ENCODE data around the gene MAGI1. TPM values are rescaled to one million over a fixed set of nuclear protein-coding genes. Genes with fewer than 3 reads are reported as not detected.

Gene MAGI1
- total and polyA plus RNA-seq, 2 donors (not counting 1 experiment from before 2014, with no cell fraction given): 0.10 to 0.22 TPM

DNA sequence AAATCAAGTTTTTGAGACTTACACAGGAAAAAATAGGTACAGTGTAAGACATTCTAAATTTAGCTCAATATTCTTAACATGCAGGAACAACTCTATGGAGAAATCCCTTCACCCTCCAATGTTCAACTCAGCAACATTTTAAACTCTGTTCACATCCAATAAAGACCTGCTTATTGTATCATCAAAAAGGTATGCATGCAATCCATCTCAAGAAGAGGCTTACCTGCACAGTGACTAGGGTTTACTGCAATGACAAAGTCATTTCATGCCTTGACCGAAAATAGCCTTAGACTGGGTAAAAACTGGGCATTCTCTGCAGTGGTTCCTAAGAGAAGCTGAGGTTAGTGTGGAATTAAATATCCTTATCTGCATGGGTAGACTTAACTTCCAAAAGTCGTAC lies 80.5 kb downstream of the MAGI1 start:
- CTCF ChIA-PET: no interaction called here

DNA sequence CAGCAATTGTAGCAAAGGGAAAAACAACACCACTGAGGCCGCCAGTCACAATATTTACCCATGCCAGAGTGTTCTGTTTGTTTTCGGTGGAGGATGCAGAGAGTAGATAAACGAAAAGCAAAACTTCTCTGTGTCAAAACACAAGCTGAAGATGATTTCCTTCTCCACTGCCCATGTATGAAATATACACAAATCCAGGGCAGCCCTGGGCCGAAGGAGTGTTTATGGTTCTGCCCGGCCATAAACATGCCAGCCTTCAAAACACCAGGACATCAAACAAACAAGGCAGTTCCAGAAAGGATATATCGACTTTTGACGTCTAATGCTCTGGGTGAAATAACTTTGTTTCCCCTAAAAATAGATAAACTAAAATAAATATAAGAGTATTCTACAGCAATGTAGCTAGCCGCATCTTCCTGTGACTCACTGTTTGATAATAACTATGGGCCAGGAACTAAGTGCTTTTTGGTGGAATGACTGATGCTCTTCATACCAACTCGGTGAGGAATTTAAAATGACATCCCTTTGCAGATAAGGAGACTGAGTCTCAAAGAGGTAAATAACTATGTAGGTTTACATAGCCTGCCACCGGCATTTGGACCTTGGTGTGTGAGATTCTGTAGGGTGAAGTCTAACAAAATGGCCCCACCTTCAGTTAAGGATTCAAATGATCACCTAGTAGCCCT lies 82.8 kb downstream of the MAGI1 start:
- intact Hi-C loops (cut with micrococcal nuclease): no loop called here
- no peaks in the 10 kb centered on the region for H3K36me3 ChIP-seq (replicated peaks in 1 of 2; ENCODE audit: control extremely low read depth in 1 of 2, control insufficient read depth in 1 of 2, extremely low read depth in 1 of 2, insufficient read depth in 2 of 2, low read length in 1 of 2)
- Mint-ChIP-seq H3K27ac (no peak overlapping the region), H3K4me1 (no peaks in the 10 kb centered on the region), H3K27me3 (no peaks in the 10 kb centered on the region), H3K4me3 (no peak overlapping the region), H3K9me3 (ENCODE audit: insufficient read depth) (peaks cover 2% of the 10 kb centered on the region)
- no peak overlapping the region for H3K4me2 ChIP-seq (replicated peaks; ENCODE audit: low read depth, low read length, poor library complexity, severe bottlenecking)
- no peak for TF ChIP-seq EZH2 (IDR thresholded peaks at IDR 0.05; ENCODE audit: borderline replicate concordance, insufficient read depth, low read depth, low read length, poor library complexity, severe bottlenecking)
- TF ChIP-seq, protein P1, sequence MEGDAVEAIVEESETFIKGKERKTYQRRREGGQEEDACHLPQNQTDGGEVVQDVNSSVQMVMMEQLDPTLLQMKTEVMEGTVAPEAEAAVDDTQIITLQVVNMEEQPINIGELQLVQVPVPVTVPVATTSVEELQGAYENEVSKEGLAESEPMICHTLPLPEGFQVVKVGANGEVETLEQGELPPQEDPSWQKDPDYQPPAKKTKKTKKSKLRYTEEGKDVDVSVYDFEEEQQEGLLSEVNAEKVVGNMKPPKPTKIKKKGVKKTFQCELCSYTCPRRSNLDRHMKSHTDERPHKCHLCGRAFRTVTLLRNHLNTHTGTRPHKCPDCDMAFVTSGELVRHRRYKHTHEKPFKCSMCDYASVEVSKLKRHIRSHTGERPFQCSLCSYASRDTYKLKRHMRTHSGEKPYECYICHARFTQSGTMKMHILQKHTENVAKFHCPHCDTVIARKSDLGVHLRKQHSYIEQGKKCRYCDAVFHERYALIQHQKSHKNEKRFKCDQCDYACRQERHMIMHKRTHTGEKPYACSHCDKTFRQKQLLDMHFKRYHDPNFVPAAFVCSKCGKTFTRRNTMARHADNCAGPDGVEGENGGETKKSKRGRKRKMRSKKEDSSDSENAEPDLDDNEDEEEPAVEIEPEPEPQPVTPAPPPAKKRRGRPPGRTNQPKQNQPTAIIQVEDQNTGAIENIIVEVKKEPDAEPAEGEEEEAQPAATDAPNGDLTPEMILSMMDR (IDR thresholded peaks at IDR 0.05): no peak
- no peaks in the 10 kb centered on the region for H4K20me1 ChIP-seq (ENCODE audit: control insufficient read depth, insufficient read depth, low read length, poor library complexity, severe bottlenecking)
- no peaks in the 10 kb centered on the region for H3K9me3 ChIP-seq (ENCODE audit: control extremely low read depth in 1 of 3, control insufficient read depth in 2 of 3, insufficient read depth in 1 of 3, low read length in 2 of 3)
- no peaks in the 10 kb centered on the region for H3K27me3 ChIP-seq (replicated peaks in 1 of 4; ENCODE audit: control extremely low read depth in 1 of 4, control insufficient read depth in 3 of 4, insufficient read depth in 4 of 4, low read length in 3 of 4)
- H3K79me2 ChIP-seq (ENCODE audit: control insufficient read depth, insufficient read depth, low read length): no peaks in the 10 kb centered on the region
- DNase-seq (no peak), ATAC-seq (ENCODE audit: low read depth) (no peak)
- no peak overlapping the region for H2AFZ ChIP-seq (ENCODE audit: insufficient read depth, low read depth, low read length, poor library complexity, severe bottlenecking)
- no peaks in the 10 kb centered on the region for H3K4me1 ChIP-seq (ENCODE audit: control insufficient read depth in 2 of 2, insufficient read depth in 2 of 2, low read length in 2 of 2)
- no peak overlapping the region for H3K27ac ChIP-seq (ENCODE audit: low read length in 2 of 2)
- ChIA-PET POLR2A (no interaction called here), CTCF (no interaction called here)
- 93% methylated on average over 3 of the region's 10 CpGs for WGBS (ENCODE audit: insufficient coverage)
- H3K4me3 ChIP-seq (ENCODE audit: control extremely low read depth in 1 of 5, extremely low read depth in 1 of 5, insufficient read depth in 1 of 5, low read depth in 2 of 5, low read length in 4 of 5): no peak overlapping the region
- no peak overlapping the region for H3K9ac ChIP-seq (ENCODE audit: low read length)

More for the DNA sequence above, 80.5 kb downstream of the MAGI1 start:
- Histone ChIP-seq H4K20me1 (ENCODE audit: control insufficient read depth, insufficient read depth, low read length, poor library complexity, severe bottlenecking) (no peaks in the 10 kb centered on the region), H2AFZ (ENCODE audit: insufficient read depth, low read depth, low read length, poor library complexity, severe bottlenecking) (no peak overlapping the region), H3K4me2 (replicated peaks; ENCODE audit: low read depth, low read length, poor library complexity, severe bottlenecking) (no peak overlapping the region), H3K4me3 (ENCODE audit: control extremely low read depth in 1 of 5, extremely low read depth in 1 of 5, insufficient read depth in 1 of 5, low read depth in 2 of 5, low read length in 4 of 5) (no peak overlapping the region), H3K9ac (ENCODE audit: low read length) (no peak overlapping the region), H3K79me2 (ENCODE audit: control insufficient read depth, insufficient read depth, low read length) (no peaks in the 10 kb centered on the region), H3K27me3 (replicated peaks in 1 of 4; ENCODE audit: control extremely low read depth in 1 of 4, control insufficient read depth in 3 of 4, insufficient read depth in 4 of 4, low read length in 3 of 4) (no peaks in the 10 kb centered on the region), H3K36me3 (replicated peaks in 1 of 2; ENCODE audit: control extremely low read depth in 1 of 2, control insufficient read depth in 1 of 2, extremely low read depth in 1 of 2, insufficient read depth in 2 of 2, low read length in 1 of 2) (no peaks in the 10 kb centered on the region), H3K27ac (ENCODE audit: low read length in 2 of 2) (no peak overlapping the region), H3K9me3 (ENCODE audit: control extremely low read depth in 1 of 3, control insufficient read depth in 2 of 3, insufficient read depth in 1 of 3, low read length in 2 of 3) (no peaks in the 10 kb centered on the region), H3K4me1 (ENCODE audit: control insufficient read depth in 2 of 2, insufficient read depth in 2 of 2, low read length in 2 of 2) (no peaks in the 10 kb centered on the region)
- 90% methylated on average over 2 of the region's 2 CpGs for WGBS (ENCODE audit: insufficient coverage)
- intact Hi-C loops (cut with micrococcal nuclease): no loop called here
- Mint-ChIP-seq H3K4me1 (no peaks in the 10 kb centered on the region), H3K4me3 (no peak overlapping the region), H3K27me3 (no peaks in the 10 kb centered on the region), H3K27ac (no peak overlapping the region), H3K9me3 (ENCODE audit: insufficient read depth) (peaks cover 2% of the 10 kb centered on the region)
- TF ChIP-seq, protein P1 (IDR thresholded peaks at IDR 0.05): no peak
- no peak for DNase-seq
- no peak for ATAC-seq (ENCODE audit: low read depth)
- POLR2A ChIA-PET: no interaction called here
